Measurements from ENCODE around the gene SEMA3B.
A peak's percentile ranks its signal among the peaks of the same experiment; 100 is the strongest.

The SEMA3B gene

GRCh38 chr3:50292159-50293078 is 23.5 kb downstream of the SEMA3B start, which contains the start of gene IFRD2 (continued):
- TF ChIP-seq ZNF707 (tag by site-specific recombination; IDR thresholded peaks at IDR 0.05): no peak
- no peak for TF ChIP-seq BCL11B (tag by site-specific recombination; IDR thresholded peaks at IDR 0.05; ENCODE audit: low read depth)
- TF ChIP-seq ZNF626 (tag by site-specific recombination; IDR thresholded peaks at IDR 0.05): no peak
- no peak for TF ChIP-seq ZNF266 (tag by site-specific recombination; IDR thresholded peaks at IDR 0.05; ENCODE audit: low read depth)
- no peak for TF ChIP-seq ZNF302 (tag by site-specific recombination; IDR thresholded peaks at IDR 0.05; ENCODE audit: low read depth)
- TF ChIP-seq ZNF692 (tag by site-specific recombination; IDR thresholded peaks at IDR 0.05): peak; percentile 98
- no peak for TF ChIP-seq AEBP2 (tag by site-specific recombination; IDR thresholded peaks at IDR 0.05; ENCODE audit: borderline replicate concordance)
- no peak for TF ChIP-seq SETDB1 (IDR thresholded peaks at IDR 0.05; ENCODE audit: insufficient read length, low read length)
- 0 out of 2 replicates have a peak, but pooled peaks have one; percentile 29 for TF ChIP-seq ZNF518A (tag by site-specific recombination; conservative IDR thresholded peaks at IDR 0.05; ENCODE audit: low read depth)
- TF ChIP-seq SALL2 (tag by site-specific recombination; IDR thresholded peaks at IDR 0.05; ENCODE audit: borderline replicate concordance): no peak
- TF ChIP-seq ZNF23 (tag by site-specific recombination; IDR thresholded peaks at IDR 0.05; ENCODE audit: borderline replicate concordance): no peak
- TF ChIP-seq SP3 (tag by site-specific recombination; IDR thresholded peaks at IDR 0.05): peak; percentile 98
- TF ChIP-seq SP2 (tag by site-specific recombination; IDR thresholded peaks at IDR 0.05): peak; percentile 58
- TF ChIP-seq TSHZ1 (tag by site-specific recombination; IDR thresholded peaks at IDR 0.05; ENCODE audit: borderline replicate concordance): no peak
- TF ChIP-seq SP7 (tag by site-specific recombination; IDR thresholded peaks at IDR 0.05): no peak
- no peak for TF ChIP-seq ZBTB44 (tag by site-specific recombination; IDR thresholded peaks at IDR 0.05)
- TF ChIP-seq ZNF16 (tag by site-specific recombination; IDR thresholded peaks at IDR 0.05; ENCODE audit: low read depth): no peak
- TF ChIP-seq ZNF366 (tag by site-specific recombination; conservative IDR thresholded peaks at IDR 0.05): no peak
- peak; percentile 72 for TF ChIP-seq ZXDB (tag by site-specific recombination; IDR thresholded peaks at IDR 0.05)
- TF ChIP-seq MZF1 (tag by site-specific recombination; IDR thresholded peaks at IDR 0.05; ENCODE audit: borderline replicate concordance): no peak
- TF ChIP-seq ZNF26 (tag by site-specific recombination; IDR thresholded peaks at IDR 0.05): no peak
